HG02943 (cell line): Measurements from ENCODE around the gene EHD2.
"Not testable (repeated sequence)": the region's sequence is repeated elsewhere in the genome, so short reads cannot be mapped to it uniquely, and the experiment has no call there.

ENCODE experiments used
- ATAC-seq: cut with Tn5 transposase; IDR thresholded peaks from one replicate; pipeline ENCODE4 v1.9.1; 2021; ENCODE audit warnings: mild to moderate bottlenecking, low read depth, moderate library complexity; ENCODE audit not compliant: unreplicated experiment

EHD2 gene

GRCh38 chr19:47745010-47745901 is 32.0 kb downstream of the EHD2 start, which contains the start of gene NOP53:
NOP53 (plus strand) TSS chr19:47745546; CDS start chr19:47745560, 14 bp downstream.
- ATAC-seq = peak; percentile 57

- ATAC-seq = not testable (repeated sequence)
Measured at GRCh38 chr19:47746129-47746528, 32.9 kb downstream of the EHD2 start.

GRCh38 chr19:47749326-47749725 is 36.1 kb downstream of the EHD2 start:
- ATAC-seq = no peak

GRCh38 chr19:47750752-47751151 is 37.5 kb downstream of the EHD2 start:
- ATAC-seq = no peak

- ATAC-seq = no peak
Measured at GRCh38 chr19:47752440-47753211, 39.4 kb downstream of the EHD2 start.

- ATAC-seq = no peak
Measured at GRCh38 chr19:47754206-47755064, 41.2 kb downstream of the EHD2 start.

- no peak for ATAC-seq
Measured at GRCh38 chr19:47755065-47755761, 42.0 kb downstream of the EHD2 start.

GRCh38 chr19:47755762-47756626 is 42.8 kb downstream of the EHD2 start:
- no peak for ATAC-seq

- ATAC-seq = no peak
Measured at GRCh38 chr19:47756627-47756929, 43.4 kb downstream of the EHD2 start.

GRCh38 chr19:47756953-47757608 is 43.9 kb downstream of the EHD2 start:
- no peak for ATAC-seq

GRCh38 chr19:47757617-47758442 is 44.6 kb downstream of the EHD2 start:
- no peak for ATAC-seq

GRCh38 chr19:47758443-47758804 is 45.2 kb downstream of the EHD2 start:
- no peak for ATAC-seq

GRCh38 chr19:47760632-47760999 is 47.4 kb downstream of the EHD2 start:
- no peak for ATAC-seq

GRCh38 chr19:47761566-47761965 is 48.3 kb downstream of the EHD2 start:
- ATAC-seq = no peak

- ATAC-seq = no peak
Measured at GRCh38 chr19:47762151-47762550, 48.9 kb downstream of the EHD2 start.

- ATAC-seq = no peak
Measured at GRCh38 chr19:47762615-47763308, 49.5 kb downstream of the EHD2 start.

- ATAC-seq = not testable (repeated sequence)
Measured at GRCh38 chr19:47764705-47765104, 51.5 kb downstream of the EHD2 start.
